ENCODE measurements around the gene DUS1L.

DUS1L gene

GRCh38 chr17:82016061-82016874, 49.3 kb downstream of the DUS1L start:
- DNase-seq (ENCODE audit: extremely low read depth in 1 of 2, low read depth in 1 of 2): no peak

- DNase-seq (ENCODE audit: extremely low read depth in 1 of 2, low read depth in 1 of 2): no peak
Measured at GRCh38 chr17:82015311-82015971, 50.2 kb downstream of the DUS1L start.

- no peak for DNase-seq (ENCODE audit: extremely low read depth in 1 of 2, low read depth in 1 of 2)
Measured at GRCh38 chr17:82014971-82015310, 50.7 kb downstream of the DUS1L start.

GRCh38 chr17:82014432-82014831, 51.2 kb downstream of the DUS1L start:
- no peak for DNase-seq (ENCODE audit: extremely low read depth in 1 of 2, low read depth in 1 of 2)

GRCh38 chr17:82013772-82014321, 51.8 kb downstream of the DUS1L start:
- DNase-seq (ENCODE audit: extremely low read depth in 1 of 2, low read depth in 1 of 2): no peak

- no peak for DNase-seq (ENCODE audit: extremely low read depth in 1 of 2, low read depth in 1 of 2)
Measured at GRCh38 chr17:82013341-82013740, 52.3 kb downstream of the DUS1L start.

GRCh38 chr17:82012640-82013295, 52.8 kb downstream of the DUS1L start:
- DNase-seq (ENCODE audit: extremely low read depth in 1 of 2, low read depth in 1 of 2): no peak

- DNase-seq (ENCODE audit: extremely low read depth in 1 of 2, low read depth in 1 of 2): no peak
Measured at GRCh38 chr17:82012261-82012639, 53.4 kb downstream of the DUS1L start.

- no peak for DNase-seq (ENCODE audit: extremely low read depth in 1 of 2, low read depth in 1 of 2)
Measured at GRCh38 chr17:82011617-82012187, 53.9 kb downstream of the DUS1L start.

- DNase-seq (ENCODE audit: extremely low read depth in 1 of 2, low read depth in 1 of 2): no peak
Measured at GRCh38 chr17:82010575-82011525, 54.8 kb downstream of the DUS1L start.

GRCh38 chr17:82009413-82009812, 56.2 kb downstream of the DUS1L start:
- DNase-seq (ENCODE audit: extremely low read depth in 1 of 2, low read depth in 1 of 2): no peak

GRCh38 chr17:82008941-82009405, 56.6 kb downstream of the DUS1L start:
- no peak for DNase-seq (ENCODE audit: extremely low read depth in 1 of 2, low read depth in 1 of 2)

- DNase-seq (ENCODE audit: extremely low read depth in 1 of 2, low read depth in 1 of 2): no peak
Measured at GRCh38 chr17:82008258-82008940, 57.2 kb downstream of the DUS1L start.
